ENCODE data around the gene COL11A2. TPM values are rescaled to one million over a fixed set of nuclear protein-coding genes. Genes with fewer than 3 reads are reported as not detected.

The COL11A2 gene
- total RNA-seq, 1 experiment from 2014 or later, result 0.91 TPM

DNA sequence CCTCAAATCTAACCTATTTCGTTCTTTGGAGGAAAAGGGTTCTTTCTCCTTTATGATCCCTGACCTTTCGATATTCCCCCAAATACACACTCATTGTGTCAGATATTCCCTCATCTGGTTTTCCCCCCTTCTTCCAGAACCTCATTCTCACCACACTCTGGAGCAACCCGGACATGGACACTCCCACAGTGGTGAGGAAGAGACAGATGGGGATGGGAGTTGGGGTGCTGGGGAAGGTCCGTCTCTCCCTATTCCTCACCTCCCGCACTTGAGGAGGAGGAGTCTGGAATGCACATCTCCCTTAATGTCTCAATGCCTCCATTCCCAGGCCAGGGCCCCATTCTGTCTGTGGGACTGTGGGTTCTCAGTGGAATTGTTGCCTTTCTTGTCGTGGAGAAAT is 9.7 kb upstream of the COL11A2 start:
- TF ChIP-seq, protein P1, sequence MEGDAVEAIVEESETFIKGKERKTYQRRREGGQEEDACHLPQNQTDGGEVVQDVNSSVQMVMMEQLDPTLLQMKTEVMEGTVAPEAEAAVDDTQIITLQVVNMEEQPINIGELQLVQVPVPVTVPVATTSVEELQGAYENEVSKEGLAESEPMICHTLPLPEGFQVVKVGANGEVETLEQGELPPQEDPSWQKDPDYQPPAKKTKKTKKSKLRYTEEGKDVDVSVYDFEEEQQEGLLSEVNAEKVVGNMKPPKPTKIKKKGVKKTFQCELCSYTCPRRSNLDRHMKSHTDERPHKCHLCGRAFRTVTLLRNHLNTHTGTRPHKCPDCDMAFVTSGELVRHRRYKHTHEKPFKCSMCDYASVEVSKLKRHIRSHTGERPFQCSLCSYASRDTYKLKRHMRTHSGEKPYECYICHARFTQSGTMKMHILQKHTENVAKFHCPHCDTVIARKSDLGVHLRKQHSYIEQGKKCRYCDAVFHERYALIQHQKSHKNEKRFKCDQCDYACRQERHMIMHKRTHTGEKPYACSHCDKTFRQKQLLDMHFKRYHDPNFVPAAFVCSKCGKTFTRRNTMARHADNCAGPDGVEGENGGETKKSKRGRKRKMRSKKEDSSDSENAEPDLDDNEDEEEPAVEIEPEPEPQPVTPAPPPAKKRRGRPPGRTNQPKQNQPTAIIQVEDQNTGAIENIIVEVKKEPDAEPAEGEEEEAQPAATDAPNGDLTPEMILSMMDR (IDR thresholded peaks at IDR 0.05; ENCODE audit: unreplicated experiment), result no peak
- H3K36me3 Mint-ChIP-seq (ENCODE audit: insufficient read depth, unreplicated experiment), result peaks cover 38% of the 10 kb centered on the region
- ChIA-PET CTCF (no interaction called here), POLR2A (interaction anchor here (0.9 to 1.8 kb wide), 2 partner anchors 70 to 116 kb away, joined by 4 to 7 read pairs; partner anchors contain the start of genes RPS18, VPS52 and ZBTB22)
- no TSS peak for BruUV-seq (replicated peaks)
- intact Hi-C loops (cut with micrococcal nuclease), result loop anchor here (2.0 to 5.0 kb wide), 2 partner anchors 47 to 95 kb away; partner anchors contain the start of gene RGL2
- H3K9me3 Mint-ChIP-seq (ENCODE audit: unreplicated experiment), result no peaks in the 10 kb centered on the region
- H3K27ac Mint-ChIP-seq (ENCODE audit: low read depth, unreplicated experiment), result peak overlapping the region; percentile 100
- DNase-seq (ENCODE audit: unreplicated experiment), result no peak
- H3K27me3 Mint-ChIP-seq (ENCODE audit: insufficient read depth, unreplicated experiment), result no peaks in the 10 kb centered on the region
- H3K4me1 Mint-ChIP-seq (ENCODE audit: insufficient read depth, unreplicated experiment), result peaks cover 72% of the 10 kb centered on the region
- peak overlapping the region; percentile 98 for H3K4me3 Mint-ChIP-seq (ENCODE audit: unreplicated experiment)

DNA sequence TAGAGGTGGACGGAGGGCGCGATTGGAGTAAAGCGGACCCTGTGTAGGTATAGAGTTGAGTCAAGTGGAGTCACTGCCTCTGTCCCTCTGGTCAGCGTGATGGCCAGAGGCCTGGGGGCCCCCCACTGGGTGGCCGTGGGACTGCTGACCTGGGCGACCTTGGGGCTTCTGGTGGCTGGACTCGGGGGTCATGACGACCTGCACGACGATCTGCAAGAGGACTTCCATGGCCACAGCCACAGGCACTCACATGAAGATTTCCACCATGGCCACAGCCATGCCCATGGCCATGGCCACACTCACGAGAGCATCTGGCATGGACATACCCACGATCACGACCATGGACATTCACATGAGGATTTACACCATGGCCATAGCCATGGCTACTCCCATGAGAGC is 8.9 kb upstream of the COL11A2 start:
- H3K27ac Mint-ChIP-seq (ENCODE audit: low read depth, unreplicated experiment), result peak overlapping the region; percentile 100
- CTCF ChIA-PET, result no interaction called here

DNA sequence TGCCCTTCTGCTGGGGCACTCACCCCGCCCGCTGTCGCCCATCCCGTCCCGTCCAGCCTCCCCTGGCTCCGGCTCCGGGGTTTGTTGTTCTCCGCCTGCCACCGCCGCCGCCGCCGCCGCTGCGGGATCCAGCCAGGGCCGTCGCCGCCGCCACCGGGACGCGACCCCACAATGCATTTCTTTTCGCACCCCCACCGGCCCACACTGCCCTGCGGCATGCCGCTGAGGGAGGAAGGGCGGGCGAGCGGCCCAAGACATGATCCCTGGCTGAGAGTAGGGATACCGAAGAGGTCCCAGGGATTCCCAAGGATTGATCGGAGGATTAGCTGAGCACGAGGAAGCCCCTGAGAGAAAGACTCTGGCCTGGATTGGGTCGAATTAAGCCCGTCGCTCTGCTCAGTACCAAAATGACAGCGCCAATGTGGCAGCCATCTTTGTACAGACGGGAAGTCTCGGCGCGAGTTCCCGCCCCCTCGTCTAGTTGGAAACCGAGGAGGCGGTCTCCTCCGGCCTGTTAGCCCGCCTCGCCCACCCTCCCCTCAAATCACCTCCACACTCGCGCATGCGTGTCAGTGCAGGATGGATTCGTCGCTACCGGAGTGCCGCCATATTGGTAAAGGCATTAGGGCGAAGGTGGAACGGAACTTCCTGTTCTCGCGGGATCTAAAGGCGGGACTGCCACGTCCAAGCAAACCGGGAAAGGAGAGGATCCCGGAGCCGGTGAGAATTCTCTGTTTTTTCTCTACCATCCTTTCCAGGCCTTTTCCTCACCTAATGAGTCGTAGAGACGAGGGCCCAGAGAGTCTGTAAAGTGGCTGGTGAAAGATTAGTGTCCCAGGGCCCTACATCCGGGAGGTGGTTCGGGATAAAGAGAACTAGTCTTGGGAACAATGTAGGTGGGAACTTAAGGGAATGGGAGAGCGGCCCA is 8.2 kb upstream of the COL11A2 start, which contains the start of the genes RXRB and SLC39A7:
Gene RXRB, minus strand, starts transcription at position 447 of the 928 bp plus-strand sequence. Its CDS starts 189 bp downstream, at position 258.
Gene SLC39A7, plus strand, starts transcription at position 649 of the 928 bp plus-strand sequence. CDS start 379 bp downstream, outside the sequence.
- Mint-ChIP-seq H3K4me3 (ENCODE audit: unreplicated experiment) (peak within 1 kb of the TSS; percentile 98), H3K27ac (ENCODE audit: low read depth, unreplicated experiment) (peak within 1 kb of the TSS; percentile 100), H3K27me3 (ENCODE audit: insufficient read depth, unreplicated experiment) (no peaks in the 10 kb centered on the region), H3K36me3 (ENCODE audit: insufficient read depth, unreplicated experiment) (peaks cover 48% of the 10 kb centered on the region), H3K4me1 (ENCODE audit: insufficient read depth, unreplicated experiment) (peaks cover 61% of the 10 kb centered on the region), H3K9me3 (ENCODE audit: unreplicated experiment) (no peaks in the 10 kb centered on the region)
- no TSS peak for BruUV-seq (replicated peaks)
- DNase-seq (ENCODE audit: unreplicated experiment), result peak; percentile 99
- TF ChIP-seq, protein P1 (IDR thresholded peaks at IDR 0.05; ENCODE audit: unreplicated experiment), result no peak
- ChIA-PET CTCF (interaction anchor here (0.6 kb wide), 1 partner anchor 34 kb away, joined by 3 read pairs; no protein-coding TSS in a partner anchor), POLR2A (interaction anchor here (0.7 to 2.4 kb wide), 9 partner anchors 8 to 1124 kb away, joined by 3 to 20 read pairs (median 4); partner anchors contain the start of genes RGL2, RING1, RPS18 and VPS52)
- intact Hi-C loops (cut with micrococcal nuclease), result loop anchor here (2.0 to 5.0 kb wide), 2 partner anchors 48 to 97 kb away; partner anchors contain the start of gene RGL2

More for the DNA sequence above, 8.9 kb upstream of the COL11A2 start:
- no peak for DNase-seq (ENCODE audit: unreplicated experiment)
- intact Hi-C loops (cut with micrococcal nuclease), result loop anchor here (2.0 to 5.0 kb wide), 2 partner anchors 48 to 96 kb away; partner anchors contain the start of gene RGL2
- POLR2A ChIA-PET, result interaction anchor here (1.8 kb wide), 1 partner anchor 71 kb away, joined by 7 read pairs; the partner anchor contains the start of genes RPS18 and VPS52
- Mint-ChIP-seq H3K4me1 (ENCODE audit: insufficient read depth, unreplicated experiment) (peaks cover 68% of the 10 kb centered on the region), H3K4me3 (ENCODE audit: unreplicated experiment) (peak overlapping the region; percentile 98), H3K27me3 (ENCODE audit: insufficient read depth, unreplicated experiment) (no peaks in the 10 kb centered on the region), H3K9me3 (ENCODE audit: unreplicated experiment) (no peaks in the 10 kb centered on the region), H3K36me3 (ENCODE audit: insufficient read depth, unreplicated experiment) (peaks cover 41% of the 10 kb centered on the region)
- TF ChIP-seq, protein P1 (IDR thresholded peaks at IDR 0.05; ENCODE audit: unreplicated experiment), result no peak
- TSS peak; percentile 71 for BruUV-seq (replicated peaks)

All from MCF 10A (cell line).